HepG2 (cell line): Measurements from ENCODE around the gene OR6K6. TPM values are rescaled to one million over a fixed set of nuclear protein-coding genes. Genes with fewer than 3 reads are reported as not detected.

Experiments used
- ATAC-seq: fragments of 200-7000 bp; cut with Tn5 transposase; 3 replicates; pipeline ENCODE4 v1.9.1; 2020; ENCODE audit warnings: mild to moderate bottlenecking, moderate library complexity
- BruUV-seq: library from RNA; stranded (reverse); fragments of 400-500 nt; replicated peaks from 2 replicates; lab custom pipeline; 2021; lab: Mats Ljungman, UMichigan
- CTCF ChIA-PET: fragments of 300-600 bp; formaldehyde crosslinking; extraction: SDS; loops from one replicate; lab custom pipeline; 2021; ENCODE audit warnings: low total read pairs, inconsistent platforms, low intra/inter-chr PET ratio; lab: Yijun Ruan, JAX
- POLR2A ChIA-PET: fragments of 350-600 bp; sonication (Branson Sonifier 250); formaldehyde crosslinking; loops from one replicate; lab custom pipeline; 2020; ENCODE audit warnings: antibody characterized with exemption, inconsistent platforms; lab: Yijun Ruan, JAX
- DNase-seq: peaks from one replicate; pipeline ENCODE4 v3.0.0-alpha.2; 2015; ENCODE audit warnings: low spot score
- FAIRE-seq: peaks from 3 replicates; lab custom pipeline; 2011; peaks lifted over from hg19 to GRCh38; lab: Jason Lieb, UNC
- H2AFZ ChIP-seq: one replicate; pipeline ENCODE4 v1.6.1; 2011; ENCODE audit warnings: low read length, inconsistent platforms
- H3K27ac ChIP-seq: fragments of 300-600 bp; 3 replicates; pipeline ENCODE4 v1.8.0; 2011; ENCODE audit warnings: mixed run types, mild to moderate bottlenecking, mixed read lengths, low read length, inconsistent platforms; ENCODE audit not compliant: insufficient read depth; ENCODE audit errors: extremely low read length
- H3K27me3 ChIP-seq, 2 experiments: fragments of 200-600 bp in 1 of 2; 2 replicates in 1 of 2; 3 replicates in 1 of 2; pipeline versions ENCODE4 v1.6.0 to v1.8.0; 2011; ENCODE audit warnings: low read length in 2 of 2, mild to moderate bottlenecking in 2 of 2, moderate library complexity in 2 of 2, inconsistent platforms in 1 of 2; ENCODE audit not compliant: insufficient read depth in 2 of 2, control insufficient read depth in 1 of 2
- H3K36me3 ChIP-seq, 2 experiments: fragments of 200-600 bp in 1 of 2; replicated peaks in 1 of 2; 2 replicates in 1 of 2; 3 replicates in 1 of 2; pipeline versions ENCODE4 v1.5.1 to v1.8.0; 2011; ENCODE audit warnings: low read length in 2 of 2, inconsistent platforms in 1 of 2; ENCODE audit not compliant: insufficient read depth in 2 of 2, control insufficient read depth in 1 of 2
- H3K4me1 ChIP-seq: 2 replicates; pipeline ENCODE4 v1.5.1; 2012; ENCODE audit warnings: low read length, inconsistent platforms; ENCODE audit not compliant: insufficient read depth
- H3K4me2 ChIP-seq: 2 replicates; pipeline ENCODE4 v1.6.0; 2011; ENCODE audit warnings: low read depth, low read length, inconsistent platforms
- H3K4me3 ChIP-seq, 3 experiments: fragments of 200-600 bp in 1 of 3; sonication (generic), shearing (Covaris generic) in 1 of 3; replicated peaks in 1 of 3; 2 replicates each; pipeline ENCODE4 v1.5.1; 2011 to 2016; ENCODE audit warnings: low read length in 3 of 3, inconsistent platforms in 2 of 3, low read depth in 2 of 3, mild to moderate bottlenecking in 2 of 3, control low read depth in 1 of 3, mixed read lengths in 1 of 3; ENCODE audit not compliant: insufficient read depth in 1 of 3
- H3K79me2 ChIP-seq: one replicate; pipeline ENCODE4 v1.6.1; 2011; ENCODE audit warnings: low read length, inconsistent platforms; ENCODE audit not compliant: insufficient read depth
- H3K9ac ChIP-seq: 2 replicates; pipeline ENCODE4 v1.6.0; 2011; ENCODE audit warnings: mild to moderate bottlenecking, low read depth, low read length, inconsistent platforms; ENCODE audit not compliant: insufficient read depth
- H3K9me3 ChIP-seq: 2 replicates; pipeline ENCODE4 v1.5.1; 2012; ENCODE audit warnings: mild to moderate bottlenecking, low read length
- H4K20me1 ChIP-seq: 2 replicates; pipeline ENCODE4 v1.6.0; 2011; ENCODE audit warnings: inconsistent platforms, mild to moderate bottlenecking, low read length, moderate library complexity; ENCODE audit not compliant: insufficient read depth
- ATF7 ChIP-seq, 2 experiments: fragments of 450-650 bp in 1 of 2; sonication (generic) in 1 of 2; formaldehyde crosslinking in 1 of 2; IDR thresholded peaks; 2 replicates each; pipeline versions ENCODE4 v1.4.0 to v1.6.1; 2016 to 2020; ENCODE audit warnings: antibody characterized with exemption in 1 of 2, mild to moderate bottlenecking in 1 of 2, missing genetic modification reagents in 1 of 2
- CEBPZ ChIP-seq: IDR thresholded peaks from 2 replicates; pipeline ENCODE4 v1.6.1; 2012; ENCODE audit warnings: low read length, improper control_type of control experiment
- ONECUT2 ChIP-seq: sonication (generic); formaldehyde crosslinking; IDR thresholded peaks from 2 replicates; pipeline ENCODE4 v1.4.0; 2020; ENCODE audit warnings: missing genetic modification reagents
- SCMH1 ChIP-seq: sonication (generic); formaldehyde crosslinking; IDR thresholded peaks from 2 replicates; pipeline ENCODE4 v1.9.0; 2021; ENCODE audit warnings: missing genetic modification reagents, mild to moderate bottlenecking, borderline replicate concordance
- ZFP82 ChIP-seq: sonication (generic); formaldehyde crosslinking; IDR thresholded peaks from 2 replicates; pipeline ENCODE4 v1.5.1; 2020; ENCODE audit warnings: mild to moderate bottlenecking, missing genetic modification reagents, borderline replicate concordance
- in situ Hi-C: cut with HindIII; loops from 2 replicates; pipeline ENCODE4 v1.10.0; 2017; ENCODE audit warnings: low pct_unique_long_range_greater_than_20kb; ENCODE audit not compliant: extremely low pct_ligation_motif_present
- intact Hi-C: fragments of 100-400 bp; cut with micrococcal nuclease; formaldehyde crosslinking; loops from one replicate; pipeline ENCODE4 v1.10.0; 2022; ENCODE audit not compliant: unreplicated experiment
- polyA plus RNA-seq, 8 experiments: library from polyadenylated mRNA; depleted of rRNA in 3 of 8; stranded (reverse) in 7 of 8; unstranded in 1 of 8; fragments of >200 nt; fragmentation: Illumina TruSeq in 4 of 8; extraction: Trizol in 4 of 8; gene quantifications; 2 replicates each; pipeline versions ENCODE4 v1.2.1 to v1.2.3, GENCODE V29; 2011 to 2016; ENCODE audit warnings: low read depth in 4 of 8, missing spikeins in 1 of 8, mixed read lengths in 1 of 8; ENCODE audit not compliant: insufficient read depth in 1 of 8
- total RNA-seq, 5 experiments: library from RNA; depleted of rRNA; stranded (reverse); fragments of >200 nt; fragmentation: Illumina TruSeq; extraction: Trizol; gene quantifications; 2 replicates each; pipeline ENCODE4 v1.2.3, GENCODE V29; 2016; ENCODE audit warnings: low read depth in 1 of 5
- TF ChIP-seq, protein P1 (sequence below): sonication (generic); formaldehyde crosslinking; IDR thresholded peaks from 2 replicates; pipeline ENCODE4 v1.9.0; 2021; ENCODE audit warnings: mild to moderate bottlenecking, missing genetic modification reagents

The OR6K6 gene
- total and polyA plus RNA-seq, 2 of the 13 experiments (the other 11 are each of a cell fraction or from before 2014, with no cell fraction given): not detected

- TF ChIP-seq, protein P1, sequence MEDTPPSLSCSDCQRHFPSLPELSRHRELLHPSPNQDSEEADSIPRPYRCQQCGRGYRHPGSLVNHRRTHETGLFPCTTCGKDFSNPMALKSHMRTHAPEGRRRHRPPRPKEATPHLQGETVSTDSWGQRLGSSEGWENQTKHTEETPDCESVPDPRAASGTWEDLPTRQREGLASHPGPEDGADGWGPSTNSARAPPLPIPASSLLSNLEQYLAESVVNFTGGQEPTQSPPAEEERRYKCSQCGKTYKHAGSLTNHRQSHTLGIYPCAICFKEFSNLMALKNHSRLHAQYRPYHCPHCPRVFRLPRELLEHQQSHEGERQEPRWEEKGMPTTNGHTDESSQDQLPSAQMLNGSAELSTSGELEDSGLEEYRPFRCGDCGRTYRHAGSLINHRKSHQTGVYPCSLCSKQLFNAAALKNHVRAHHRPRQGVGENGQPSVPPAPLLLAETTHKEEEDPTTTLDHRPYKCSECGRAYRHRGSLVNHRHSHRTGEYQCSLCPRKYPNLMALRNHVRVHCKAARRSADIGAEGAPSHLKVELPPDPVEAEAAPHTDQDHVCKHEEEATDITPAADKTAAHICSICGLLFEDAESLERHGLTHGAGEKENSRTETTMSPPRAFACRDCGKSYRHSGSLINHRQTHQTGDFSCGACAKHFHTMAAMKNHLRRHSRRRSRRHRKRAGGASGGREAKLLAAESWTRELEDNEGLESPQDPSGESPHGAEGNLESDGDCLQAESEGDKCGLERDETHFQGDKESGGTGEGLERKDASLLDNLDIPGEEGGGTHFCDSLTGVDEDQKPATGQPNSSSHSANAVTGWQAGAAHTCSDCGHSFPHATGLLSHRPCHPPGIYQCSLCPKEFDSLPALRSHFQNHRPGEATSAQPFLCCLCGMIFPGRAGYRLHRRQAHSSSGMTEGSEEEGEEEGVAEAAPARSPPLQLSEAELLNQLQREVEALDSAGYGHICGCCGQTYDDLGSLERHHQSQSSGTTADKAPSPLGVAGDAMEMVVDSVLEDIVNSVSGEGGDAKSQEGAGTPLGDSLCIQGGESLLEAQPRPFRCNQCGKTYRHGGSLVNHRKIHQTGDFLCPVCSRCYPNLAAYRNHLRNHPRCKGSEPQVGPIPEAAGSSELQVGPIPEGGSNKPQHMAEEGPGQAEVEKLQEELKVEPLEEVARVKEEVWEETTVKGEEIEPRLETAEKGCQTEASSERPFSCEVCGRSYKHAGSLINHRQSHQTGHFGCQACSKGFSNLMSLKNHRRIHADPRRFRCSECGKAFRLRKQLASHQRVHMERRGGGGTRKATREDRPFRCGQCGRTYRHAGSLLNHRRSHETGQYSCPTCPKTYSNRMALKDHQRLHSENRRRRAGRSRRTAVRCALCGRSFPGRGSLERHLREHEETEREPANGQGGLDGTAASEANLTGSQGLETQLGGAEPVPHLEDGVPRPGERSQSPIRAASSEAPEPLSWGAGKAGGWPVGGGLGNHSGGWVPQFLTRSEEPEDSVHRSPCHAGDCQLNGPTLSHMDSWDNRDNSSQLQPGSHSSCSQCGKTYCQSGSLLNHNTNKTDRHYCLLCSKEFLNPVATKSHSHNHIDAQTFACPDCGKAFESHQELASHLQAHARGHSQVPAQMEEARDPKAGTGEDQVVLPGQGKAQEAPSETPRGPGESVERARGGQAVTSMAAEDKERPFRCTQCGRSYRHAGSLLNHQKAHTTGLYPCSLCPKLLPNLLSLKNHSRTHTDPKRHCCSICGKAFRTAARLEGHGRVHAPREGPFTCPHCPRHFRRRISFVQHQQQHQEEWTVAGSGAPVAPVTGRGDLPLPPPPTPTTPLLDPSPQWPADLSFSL (CRISPR knock-in tag): no peak
- TF ChIP-seq SCMH1 (no peak), ZFP82 (CRISPR knock-in tag) (no peak)
- TF ChIP-seq, all 625 proteins: peak for 0
These were observed 22.0 kb upstream of the OR6K6 start (continued) for GRCh38 chr1:158732524-158732923.

GRCh38 chr1:158735848-158736247, 18.7 kb upstream of the OR6K6 start:
- Histone ChIP-seq H3K36me3 (no peaks in the 10 kb centered on the region), H4K20me1 (no peaks in the 10 kb centered on the region), H2AFZ (no peak overlapping the region), H3K4me3 (no peak overlapping the region), H3K9me3 (peaks cover 6% of the 10 kb centered on the region), H3K4me2 (no peak overlapping the region), H3K27me3 (no peaks in the 10 kb centered on the region), H3K79me2 (no peaks in the 10 kb centered on the region), H3K4me1 (no peaks in the 10 kb centered on the region), H3K27ac (no peak overlapping the region), H3K9ac (no peak overlapping the region)
- no peak for FAIRE-seq
- no peak for TF ChIP-seq ATF7 (IDR thresholded peaks at IDR 0.05)
- no peak for TF ChIP-seq ATF7 (CRISPR knock-in tag; IDR thresholded peaks at IDR 0.05)
- TF ChIP-seq ONECUT2 (CRISPR knock-in tag): no peak
- no peak for TF ChIP-seq CEBPZ
- intact Hi-C loops (no loop called here), in situ Hi-C loops (no loop called here)
- ChIA-PET CTCF (no interaction called here), POLR2A (no interaction called here)
- ATAC-seq: no peak
- no TSS peak for BruUV-seq
- DNase-seq: no peak
